Endometrium (tissue), 2 donors: ENCODE results near the gene UBA52.

Source experiments
- FAIRE-seq: peaks from 2 replicates; lab custom pipeline; 2012; peaks lifted over from hg19 to GRCh38; lab: Jason Lieb, UNC
- donor health status: control.
- donor health status: control.

The UBA52 gene

DNA sequence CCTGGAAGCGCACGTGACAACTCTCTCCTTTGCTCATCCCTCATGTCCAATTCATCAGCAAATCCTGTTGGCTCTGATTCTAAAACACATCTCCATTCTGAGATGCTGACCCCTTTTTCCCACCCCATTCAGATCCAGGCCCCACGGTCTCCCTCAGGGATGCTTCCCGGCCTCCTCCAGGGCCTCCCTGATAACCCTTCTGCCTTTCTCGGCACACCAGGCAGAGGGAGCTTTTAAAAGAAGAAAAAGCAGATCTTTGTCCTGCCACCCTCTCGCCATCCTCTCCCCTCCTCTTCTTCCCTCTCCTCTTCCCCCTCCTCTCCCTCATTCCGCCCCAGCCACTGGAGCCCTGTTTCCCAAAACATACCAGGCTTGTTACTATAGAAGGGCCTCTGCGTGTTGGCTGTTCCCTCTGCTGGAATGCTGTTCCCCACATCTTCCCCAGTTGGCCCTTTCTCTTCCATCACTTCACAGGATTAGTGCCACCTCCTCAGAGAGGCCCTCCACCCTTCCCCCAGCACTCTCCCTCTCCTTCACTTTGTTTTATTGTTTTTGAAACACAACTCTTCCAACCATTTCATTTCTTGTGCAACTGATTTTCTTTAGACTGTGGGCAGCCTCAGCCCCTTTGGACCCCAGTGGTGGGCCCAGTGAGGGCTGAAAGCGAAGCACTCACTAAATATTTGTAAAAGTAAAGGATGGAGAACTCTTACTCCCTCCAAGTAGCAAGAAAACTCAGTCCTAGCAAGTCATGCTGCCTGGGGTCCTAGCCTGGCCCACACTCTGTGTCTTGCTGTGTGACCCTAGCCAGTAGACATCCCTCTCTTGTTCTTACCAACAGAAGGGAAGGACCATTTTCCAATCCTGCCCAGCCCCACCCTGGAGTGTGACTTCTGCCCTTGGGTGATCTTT lies 37.4 kb downstream of the UBA52 start:
- FAIRE-seq = no peak

DNA sequence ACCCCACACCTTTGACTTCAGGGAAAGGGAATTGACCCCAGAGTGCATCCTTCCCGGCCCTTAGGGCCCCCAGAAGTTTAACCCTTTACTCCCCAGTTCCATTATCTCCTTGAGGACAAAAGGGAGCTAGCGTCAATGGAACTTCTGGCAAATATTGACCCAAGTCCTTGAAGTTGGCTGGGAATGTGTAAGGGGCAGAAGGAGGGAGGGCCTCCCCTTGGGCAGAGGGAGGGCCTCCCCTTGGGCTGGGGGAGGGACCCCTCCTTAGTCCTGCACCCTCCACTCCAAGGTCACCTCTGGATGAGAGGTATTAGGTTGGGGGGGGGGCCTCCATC lies 38.0 kb downstream of the UBA52 start:
- FAIRE-seq = no peak

DNA sequence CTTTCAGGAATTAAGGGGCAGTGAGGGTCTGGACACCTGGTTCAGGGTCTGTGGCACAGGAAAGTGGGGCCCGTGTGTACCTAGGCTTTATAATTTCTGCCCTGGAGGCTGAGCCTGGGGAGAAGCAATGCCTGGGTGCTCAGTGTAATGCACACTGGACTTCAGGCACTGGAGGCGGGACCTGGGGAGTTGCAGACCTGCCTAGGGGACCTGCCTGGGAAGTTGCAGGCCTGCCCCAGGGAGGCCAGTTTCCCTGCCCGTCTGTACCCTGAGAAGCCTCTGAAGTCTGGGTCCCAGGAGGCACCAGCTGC lies 38.5 kb downstream of the UBA52 start:
- FAIRE-seq = no peak

DNA sequence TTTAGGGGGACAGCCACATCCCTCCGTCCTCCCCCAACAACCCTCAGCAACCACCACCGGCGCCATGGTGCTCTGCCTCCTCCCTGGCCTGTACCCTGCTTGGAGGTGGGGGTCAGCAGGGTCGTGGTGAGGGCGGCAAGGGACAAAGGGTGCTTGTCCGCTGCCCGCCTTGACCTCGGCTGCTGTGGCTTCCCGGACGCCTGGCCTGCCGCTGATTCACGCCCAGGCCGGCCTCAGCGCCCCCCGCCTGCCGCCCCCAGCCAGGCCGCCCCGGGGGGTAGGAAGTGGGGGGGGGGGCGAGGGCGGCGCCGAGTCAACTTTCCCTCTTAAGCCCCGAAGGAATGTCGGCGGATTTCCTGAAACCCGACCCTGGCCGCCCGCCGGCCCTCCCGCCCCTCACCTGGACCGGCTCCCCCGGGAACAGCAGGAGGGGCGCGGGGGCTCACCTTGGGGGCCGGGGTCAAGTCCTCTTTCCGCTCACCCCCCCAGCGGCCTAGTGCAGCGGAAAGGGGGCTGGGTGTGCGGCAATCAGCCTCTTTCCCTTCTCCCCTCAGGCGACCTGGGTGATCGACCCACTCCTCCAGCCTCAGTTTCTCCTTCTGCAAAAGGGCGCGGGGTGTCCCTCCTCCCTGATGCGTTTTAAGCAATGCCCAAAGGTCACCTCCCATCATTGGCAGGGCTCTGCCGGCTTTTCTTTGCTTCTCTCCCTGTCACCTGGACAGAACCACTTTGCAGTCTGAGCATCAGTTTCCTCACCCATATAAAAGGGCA lies 39.1 kb downstream of the UBA52 start:
- no peak for FAIRE-seq

DNA sequence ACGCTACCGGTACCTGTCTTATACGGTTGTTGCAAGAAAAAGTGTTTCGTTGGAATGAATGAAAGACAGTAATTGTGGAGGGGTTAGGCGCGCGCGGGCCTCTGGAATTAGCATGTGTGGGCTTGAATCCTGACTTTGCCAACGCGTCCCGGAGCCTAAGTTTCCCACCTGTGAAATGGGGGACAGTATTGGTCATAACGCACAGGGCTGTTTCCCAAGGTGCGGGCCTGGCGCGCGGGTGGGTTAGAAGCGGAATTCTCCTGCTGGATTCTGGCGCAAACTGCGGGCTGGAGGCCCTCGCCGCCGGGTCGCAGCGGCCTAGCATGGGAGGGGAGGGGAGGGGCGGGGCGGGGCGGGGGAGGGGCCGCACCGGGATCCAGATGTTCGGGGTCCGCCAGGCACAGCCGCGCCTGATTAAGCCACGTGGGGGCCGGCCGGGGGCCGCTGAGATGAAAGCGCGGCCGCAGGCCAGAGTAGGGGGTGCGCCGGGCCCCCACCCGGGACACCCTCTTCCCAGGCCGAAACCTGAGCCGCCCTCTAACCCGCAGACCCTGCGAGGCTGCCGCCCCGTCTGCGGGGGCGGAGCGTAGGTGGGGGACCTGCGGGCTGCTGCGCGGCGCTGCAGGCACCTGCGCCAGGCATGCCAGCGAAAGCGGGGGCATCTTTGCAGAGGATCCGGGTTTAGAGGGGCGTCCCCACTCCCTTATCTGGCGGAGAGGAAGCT lies 39.8 kb downstream of the UBA52 start:
- FAIRE-seq = no peak

DNA sequence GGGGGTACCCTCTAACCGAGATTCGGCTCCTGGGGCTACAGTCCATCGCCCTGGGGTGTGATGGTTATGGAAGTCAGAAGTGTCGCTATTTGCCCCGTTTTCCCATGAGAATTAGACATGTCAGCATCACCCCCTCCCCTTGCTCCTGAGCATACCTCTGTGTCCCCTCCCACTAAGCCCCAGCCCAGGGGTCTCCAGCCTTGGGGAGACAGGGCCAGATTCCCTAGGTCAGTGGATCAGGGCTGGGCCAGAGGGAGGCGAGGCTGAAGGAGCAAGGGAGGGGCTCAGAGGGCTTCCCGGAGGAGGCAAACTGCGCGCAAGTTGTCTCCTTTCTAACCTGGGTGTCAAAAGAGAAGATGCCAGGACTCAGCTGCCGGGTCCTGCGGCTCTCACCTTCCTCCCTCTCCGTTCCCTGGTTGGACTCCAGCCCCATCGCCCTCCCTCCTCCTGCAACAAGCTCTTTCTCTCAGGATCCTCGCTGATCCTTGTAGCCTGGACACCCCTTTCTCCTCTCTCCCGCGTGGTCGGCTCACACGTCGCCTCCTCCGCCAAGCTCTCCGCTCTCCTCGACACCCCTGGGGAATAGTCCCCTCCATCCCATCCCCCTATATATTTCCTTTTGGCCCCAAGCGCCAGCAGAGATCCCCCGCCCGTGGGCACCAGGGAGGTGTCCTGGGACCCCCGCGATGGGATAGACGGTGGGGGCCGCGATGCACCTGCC lies 40.6 kb downstream of the UBA52 start:
- FAIRE-seq = no peak

DNA sequence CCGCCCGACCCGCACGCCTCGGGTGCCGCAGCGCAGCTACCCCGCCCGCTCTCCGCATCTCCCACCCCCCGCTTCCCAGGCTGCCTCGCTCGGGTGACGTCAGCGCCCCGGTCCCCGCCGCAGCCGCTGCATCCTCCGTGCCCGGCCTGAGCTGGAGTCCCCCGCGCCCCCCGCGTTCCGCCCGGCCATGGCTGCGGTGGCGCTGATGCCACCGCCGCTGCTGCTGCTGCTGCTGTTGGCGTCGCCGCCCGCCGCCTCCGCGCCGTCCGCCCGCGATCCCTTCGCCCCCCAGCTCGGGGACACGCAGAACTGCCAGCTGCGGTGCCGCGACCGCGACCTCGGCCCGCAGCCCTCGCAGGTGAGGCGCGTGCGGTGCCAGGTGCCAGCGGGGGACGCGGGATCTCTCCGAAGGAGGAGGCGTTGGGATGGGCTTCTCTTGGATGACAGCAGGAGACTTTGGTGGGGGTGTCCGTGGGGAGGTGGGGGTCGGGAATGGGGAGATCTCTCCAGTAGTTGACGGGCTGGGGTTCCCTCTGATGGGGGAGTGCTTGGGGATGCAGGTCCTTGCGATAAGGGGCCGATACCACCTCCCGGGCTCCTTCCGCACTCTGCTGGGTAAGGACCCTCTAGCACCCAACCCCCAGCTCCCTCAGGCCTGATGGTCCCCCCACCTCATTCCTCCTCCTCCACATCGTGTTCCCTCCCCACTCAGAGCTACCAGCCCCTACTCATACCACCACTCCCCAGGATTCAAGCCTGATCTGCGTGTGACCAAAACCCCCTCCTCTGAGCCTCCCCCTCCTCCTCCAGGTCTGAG lies 41.3 kb downstream of the UBA52 start, which contains the start of gene TMEM59L:
Gene TMEM59L, plus strand, starts transcription at position 99 of the 817 bp plus-strand sequence. Its CDS starts 89 bp downstream, at position 188.
- FAIRE-seq = no peak

DNA sequence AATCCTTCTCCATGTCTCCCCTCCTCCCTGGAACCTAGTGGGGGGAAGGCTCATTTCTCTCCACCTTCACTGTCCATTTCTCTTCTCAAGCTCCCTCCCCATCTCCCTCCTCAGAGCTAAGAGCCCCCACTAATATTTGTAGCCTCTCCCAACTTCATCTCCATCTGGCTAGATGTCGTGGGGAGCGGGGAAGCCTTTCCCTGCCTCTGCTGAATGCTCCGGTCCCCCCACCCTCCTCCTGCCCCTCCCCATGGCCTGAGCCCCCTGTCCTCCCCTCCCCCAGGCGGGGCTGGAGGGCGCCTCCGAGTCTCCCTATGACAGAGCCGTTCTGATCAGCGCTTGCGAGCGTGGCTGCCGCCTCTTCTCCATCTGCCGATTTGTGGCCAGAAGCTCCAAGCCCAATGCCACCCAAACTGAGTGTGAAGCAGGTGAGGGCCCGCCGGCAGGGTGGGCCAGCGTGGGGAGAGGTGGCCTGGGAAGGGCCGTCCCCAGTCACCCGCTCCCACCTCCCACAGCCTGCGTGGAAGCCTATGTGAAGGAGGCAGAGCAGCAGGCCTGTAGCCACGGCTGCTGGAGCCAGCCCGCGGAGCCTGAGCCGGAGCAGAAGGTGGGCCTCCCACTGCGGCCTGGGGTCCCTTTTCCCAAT lies 42.1 kb downstream of the UBA52 start:
- no peak for FAIRE-seq

DNA sequence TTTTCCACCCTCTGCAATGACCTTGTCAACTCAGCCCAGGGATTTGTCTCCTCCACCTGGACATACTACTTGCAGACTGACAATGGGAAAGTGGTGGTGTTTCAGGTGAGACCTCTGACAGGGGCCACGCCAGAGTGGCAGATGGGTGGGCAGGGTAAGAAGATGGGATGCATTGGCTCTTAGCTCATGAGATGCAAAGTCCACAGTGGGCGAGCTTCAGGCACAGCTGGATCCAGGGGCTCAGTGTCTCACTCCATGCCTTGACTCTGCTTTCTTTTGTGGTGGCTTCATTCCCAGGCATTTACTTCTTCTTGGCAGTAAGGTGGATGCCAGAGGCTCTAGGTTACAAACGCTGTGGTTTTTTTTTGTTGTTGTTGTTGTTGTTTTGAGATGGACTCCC lies 44.4 kb downstream of the UBA52 start:
- no peak for FAIRE-seq

DNA sequence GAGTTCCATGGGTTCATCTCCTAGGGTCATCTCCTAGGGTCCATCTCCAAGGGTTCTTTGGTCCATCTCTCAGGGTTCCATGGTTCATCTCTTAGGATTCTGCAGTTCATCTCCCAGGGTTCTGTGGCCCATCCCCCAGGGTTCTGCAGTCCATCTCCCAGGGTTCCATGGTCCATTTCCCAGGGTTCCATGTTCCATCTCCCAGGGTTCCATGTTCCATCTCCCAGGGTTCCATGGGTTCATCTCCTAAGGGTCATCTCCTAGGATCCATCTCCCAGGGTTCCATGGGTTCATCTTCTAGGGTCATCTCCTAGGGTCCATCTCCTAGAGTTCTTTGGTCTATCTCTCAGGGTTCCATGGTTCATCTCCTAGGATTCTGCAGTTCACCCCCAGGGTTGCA lies 45.9 kb downstream of the UBA52 start:
- no peak for FAIRE-seq

DNA sequence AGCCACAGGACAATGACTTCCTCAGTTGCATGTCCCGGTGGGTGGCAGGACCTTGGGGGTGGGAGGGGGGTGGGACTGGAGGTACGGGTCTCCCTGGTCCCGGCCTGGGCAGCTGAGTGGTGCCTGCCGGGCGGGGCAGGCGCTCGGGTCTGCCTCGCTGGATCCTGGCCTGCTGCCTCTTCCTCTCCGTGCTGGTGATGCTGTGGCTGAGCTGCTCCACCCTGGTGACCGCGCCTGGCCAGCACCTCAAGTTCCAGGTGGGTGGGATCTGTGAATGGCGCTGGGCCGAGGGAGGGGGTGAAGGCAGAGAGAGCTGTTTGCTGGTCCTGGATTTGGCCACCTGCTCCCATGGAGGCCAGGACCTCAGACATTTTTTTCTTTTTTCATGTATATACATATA lies 46.6 kb downstream of the UBA52 start:
- no peak for FAIRE-seq

DNA sequence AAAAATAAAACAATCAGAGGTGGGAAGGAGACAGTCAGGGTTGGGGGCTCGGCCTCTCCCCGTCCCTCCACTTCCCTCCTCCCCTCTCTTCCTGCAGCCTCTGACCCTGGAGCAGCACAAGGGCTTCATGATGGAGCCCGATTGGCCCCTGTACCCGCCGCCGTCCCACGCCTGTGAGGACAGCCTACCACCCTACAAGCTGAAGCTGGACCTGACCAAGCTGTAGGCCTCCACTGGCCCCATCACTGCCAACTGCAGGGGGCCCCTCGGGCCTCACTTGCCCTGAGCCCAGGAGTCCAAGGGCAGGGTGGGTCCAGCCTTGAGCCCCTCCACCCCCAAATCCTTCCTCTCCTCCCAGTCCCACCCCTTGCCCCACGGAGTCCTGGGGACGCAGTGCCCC lies 48.7 kb downstream of the UBA52 start:
- no peak for FAIRE-seq

DNA sequence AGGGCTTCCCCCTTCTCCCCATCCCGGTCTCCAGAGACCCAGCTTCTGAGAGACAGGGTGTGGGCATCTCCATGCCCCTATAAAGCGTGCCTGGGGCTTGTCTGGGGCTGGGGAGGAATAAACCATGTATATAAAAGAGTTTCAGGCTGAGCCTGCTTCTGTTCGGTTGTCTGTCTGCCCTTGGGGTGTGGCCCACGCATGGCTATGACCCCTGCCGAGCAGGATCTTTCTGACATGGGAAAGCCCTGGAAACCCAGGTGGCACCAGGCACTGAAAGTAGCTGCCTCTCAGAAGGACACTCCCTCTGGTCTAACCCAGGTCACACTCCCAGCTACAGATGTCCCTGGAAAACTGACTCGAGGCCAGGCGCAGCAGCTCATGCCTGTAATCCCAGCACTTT lies 49.2 kb downstream of the UBA52 start:
- no peak for FAIRE-seq

DNA sequence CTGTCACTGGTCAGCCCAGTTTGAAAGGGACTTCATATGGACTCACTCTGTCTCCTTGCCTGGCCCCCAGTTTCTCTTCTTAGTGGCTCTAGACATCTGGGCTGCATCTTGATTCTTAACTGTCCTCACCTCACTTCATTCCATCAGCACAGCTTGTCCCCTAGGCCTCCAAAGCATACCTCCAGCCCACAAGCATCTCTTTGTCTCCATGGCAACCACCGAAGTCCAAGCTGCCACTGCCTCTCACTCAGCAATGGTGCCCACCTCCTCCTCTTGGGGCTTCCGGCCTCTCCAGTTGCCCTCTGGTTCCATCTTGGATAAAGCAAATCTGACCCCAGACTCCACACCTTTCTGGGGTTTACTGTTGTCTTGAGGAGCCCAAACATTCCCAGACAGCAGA lies 55.2 kb downstream of the UBA52 start:
- no peak for FAIRE-seq
